HEK293 (cell line): ENCODE results near the gene SLC25A42.

Experiments
- CTCF ChIA-PET: fragments of 350-600 bp; formaldehyde crosslinking; extraction: SDS; loops from one replicate; lab custom pipeline; 2021; ENCODE audit warnings: antibody characterized with exemption; lab: Yijun Ruan, JAX
- POLR2A ChIA-PET: fragments of 300-600 bp; formaldehyde crosslinking; extraction: SDS; loops from one replicate; lab custom pipeline; 2020; ENCODE audit warnings: antibody characterized with exemption, inconsistent platforms; lab: Yijun Ruan, JAX
- H3K27ac ChIP-seq: fragments of 200-500 bp; sonication (Bioruptor generic); 2 replicates; pipeline ENCODE4 v1.5.1; 2014; ENCODE audit warnings: low read depth, low read length, control low read depth, inconsistent platforms; ENCODE audit errors: extremely low read depth
- H3K36me3 ChIP-seq, 2 experiments: fragments of 200-500 bp in 1 of 2; sonication (Bioruptor generic) in 1 of 2; 1 replicate in 1 of 2; 2 replicates in 1 of 2; pipeline ENCODE4 v1.5.1; 2014 to 2017; ENCODE audit warnings: inconsistent platforms in 2 of 2, low read length in 2 of 2; ENCODE audit not compliant: control insufficient read depth in 2 of 2, insufficient read depth in 1 of 2
- H3K4me1 ChIP-seq: fragments of 200-500 bp; sonication (Bioruptor generic); 2 replicates; pipeline ENCODE4 v1.5.1; 2014; ENCODE audit warnings: mild to moderate bottlenecking, low read length, inconsistent platforms; ENCODE audit not compliant: control insufficient read depth, insufficient read depth
- H3K4me3 ChIP-seq: 2 replicates; pipeline ENCODE4 v1.5.1; 2011; ENCODE audit warnings: low read depth, mild to moderate bottlenecking, control low read depth, low read length, moderate library complexity
- H3K9me3 ChIP-seq: fragments of 200-500 bp; sonication (Bioruptor generic); 2 replicates; pipeline ENCODE4 v1.5.1; 2014; ENCODE audit warnings: low read depth, low read length, inconsistent platforms; ENCODE audit not compliant: control insufficient read depth, insufficient read depth
- GFI1B ChIP-seq: fragments of 450-650 bp; formaldehyde crosslinking; IDR thresholded peaks from 2 replicates; pipeline ENCODE4 v1.5.1; 2016; ENCODE audit warnings: missing biosample characterization, missing genetic modification characterization
- GLI2 ChIP-seq: fragments of 450-650 bp; formaldehyde crosslinking; IDR thresholded peaks from 2 replicates; pipeline ENCODE4; 2017; ENCODE audit warnings: missing biosample characterization, missing genetic modification characterization, low read depth, borderline replicate concordance
- GLI4 ChIP-seq: fragments of 450-650 bp; formaldehyde crosslinking; IDR thresholded peaks from 2 replicates; pipeline ENCODE4 v1.5.1; 2016; ENCODE audit warnings: missing biosample characterization, missing genetic modification characterization
- HOXA7 ChIP-seq: sonication (generic); formaldehyde crosslinking; IDR thresholded peaks from 2 replicates; pipeline ENCODE4 v1.8.1; 2022; ENCODE audit warnings: missing genetic modification reagents, borderline replicate concordance
- SP2 ChIP-seq: fragments of 450-650 bp; formaldehyde crosslinking; IDR thresholded peaks from 2 replicates; pipeline ENCODE4 v1.5.1; 2016; ENCODE audit warnings: missing biosample characterization, missing genetic modification characterization
- ZFP69B ChIP-seq: fragments of 450-650 bp; formaldehyde crosslinking; IDR thresholded peaks from 2 replicates; pipeline ENCODE4 v1.5.1; 2016; ENCODE audit warnings: missing biosample characterization, missing genetic modification characterization
- ZIC2 ChIP-seq: fragments of 450-650 bp; formaldehyde crosslinking; IDR thresholded peaks from 2 replicates; pipeline ENCODE4 v1.5.1; 2016; ENCODE audit warnings: missing biosample characterization, missing genetic modification characterization
- ZNF112 ChIP-seq: fragments of 450-650 bp; formaldehyde crosslinking; IDR thresholded peaks from 2 replicates; pipeline ENCODE4 v1.5.0; 2017; ENCODE audit warnings: missing biosample characterization, missing genetic modification characterization
- ZNF174 ChIP-seq: fragments of 450-650 bp; formaldehyde crosslinking; IDR thresholded peaks from 2 replicates; pipeline ENCODE4 v1.5.0; 2017; ENCODE audit warnings: missing biosample characterization, mild to moderate bottlenecking, missing genetic modification characterization
- ZNF18 ChIP-seq: fragments of 450-650 bp; formaldehyde crosslinking; IDR thresholded peaks from 2 replicates; pipeline ENCODE4 v1.5.1; 2016; ENCODE audit warnings: missing biosample characterization, missing genetic modification characterization
- ZNF202 ChIP-seq: fragments of 450-650 bp; formaldehyde crosslinking; IDR thresholded peaks from 2 replicates; pipeline ENCODE4 v1.5.1; 2016; ENCODE audit warnings: missing biosample characterization, missing genetic modification characterization, borderline replicate concordance
- ZNF211 ChIP-seq: fragments of 450-650 bp; formaldehyde crosslinking; IDR thresholded peaks from 2 replicates; pipeline ENCODE4 v1.5.1; 2016; ENCODE audit warnings: low read depth, missing biosample characterization, missing genetic modification characterization
- ZNF302 ChIP-seq: fragments of 450-650 bp; formaldehyde crosslinking; IDR thresholded peaks from 2 replicates; pipeline ENCODE4 v1.5.1; 2016; ENCODE audit warnings: missing biosample characterization, missing genetic modification characterization, low read depth
- ZNF362 ChIP-seq: fragments of 450-650 bp; formaldehyde crosslinking; IDR thresholded peaks from 2 replicates; pipeline ENCODE4 v1.5.1; 2016; ENCODE audit warnings: missing biosample characterization, missing genetic modification characterization
- ZNF391 ChIP-seq: fragments of 450-650 bp; formaldehyde crosslinking; IDR thresholded peaks from 2 replicates; pipeline ENCODE4 v1.5.1; 2016; ENCODE audit warnings: low read depth, missing biosample characterization, missing genetic modification characterization, borderline replicate concordance
- ZNF501 ChIP-seq: fragments of 450-650 bp; formaldehyde crosslinking; IDR thresholded peaks from 2 replicates; pipeline ENCODE4 v1.5.1; 2016; ENCODE audit warnings: missing biosample characterization, missing genetic modification characterization
- ZNF521 ChIP-seq: fragments of 450-650 bp; formaldehyde crosslinking; IDR thresholded peaks from 2 replicates; pipeline ENCODE4 v1.5.1; 2017; ENCODE audit warnings: missing biosample characterization, mild to moderate bottlenecking, missing genetic modification characterization
- ZNF585B ChIP-seq: fragments of 450-650 bp; formaldehyde crosslinking; IDR thresholded peaks from 2 replicates; pipeline ENCODE4 v1.5.1; 2016; ENCODE audit warnings: missing biosample characterization, missing genetic modification characterization
- ZNF626 ChIP-seq: fragments of 450-650 bp; sonication (Bioruptor Pico); formaldehyde crosslinking; IDR thresholded peaks from 2 replicates; pipeline ENCODE4 v1.5.1; 2018; ENCODE audit warnings: missing biosample characterization, missing genetic modification characterization, inconsistent platforms
- ZSCAN4 ChIP-seq: fragments of 450-650 bp; formaldehyde crosslinking; IDR thresholded peaks from 2 replicates; pipeline ENCODE4 v1.5.1; 2017; ENCODE audit warnings: missing biosample characterization, missing genetic modification characterization
- TF ChIP-seq, protein P1 (sequence below): fragments of 450-650 bp; formaldehyde crosslinking; IDR thresholded peaks from 2 replicates; pipeline ENCODE4 v1.5.1; 2017; ENCODE audit warnings: missing biosample characterization, mild to moderate bottlenecking, missing genetic modification characterization, moderate library complexity

Gene SLC25A42

GRCh38 chr19:19151418-19151817, 87.6 kb downstream of the SLC25A42 start (continued):
- TF ChIP-seq, protein P1, sequence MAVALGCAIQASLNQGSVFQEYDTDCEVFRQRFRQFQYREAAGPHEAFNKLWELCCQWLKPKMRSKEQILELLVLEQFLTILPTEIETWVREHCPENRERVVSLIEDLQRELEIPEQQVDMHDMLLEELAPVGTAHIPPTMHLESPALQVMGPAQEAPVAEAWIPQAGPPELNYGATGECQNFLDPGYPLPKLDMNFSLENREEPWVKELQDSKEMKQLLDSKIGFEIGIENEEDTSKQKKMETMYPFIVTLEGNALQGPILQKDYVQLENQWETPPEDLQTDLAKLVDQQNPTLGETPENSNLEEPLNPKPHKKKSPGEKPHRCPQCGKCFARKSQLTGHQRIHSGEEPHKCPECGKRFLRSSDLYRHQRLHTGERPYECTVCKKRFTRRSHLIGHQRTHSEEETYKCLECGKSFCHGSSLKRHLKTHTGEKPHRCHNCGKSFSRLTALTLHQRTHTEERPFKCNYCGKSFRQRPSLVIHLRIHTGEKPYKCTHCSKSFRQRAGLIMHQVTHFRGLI (tag by site-specific recombination), result no peak
- no peak for TF ChIP-seq SP2 (tag by site-specific recombination)
- TF ChIP-seq GFI1B (tag by site-specific recombination), result no peak
- TF ChIP-seq ZNF18 (tag by site-specific recombination), result no peak
- TF ChIP-seq ZNF585B (tag by site-specific recombination), result no peak
- TF ChIP-seq HOXA7, result no peak
- TF ChIP-seq ZIC2, result no peak
- no peak for TF ChIP-seq ZNF501 (tag by site-specific recombination)
- TF ChIP-seq ZFP69B (tag by site-specific recombination), result no peak
- no peak for TF ChIP-seq ZNF211 (tag by site-specific recombination)
- TF ChIP-seq ZNF391 (tag by site-specific recombination), result no peak
- TF ChIP-seq ZNF626 (tag by site-specific recombination), result no peak

DNA sequence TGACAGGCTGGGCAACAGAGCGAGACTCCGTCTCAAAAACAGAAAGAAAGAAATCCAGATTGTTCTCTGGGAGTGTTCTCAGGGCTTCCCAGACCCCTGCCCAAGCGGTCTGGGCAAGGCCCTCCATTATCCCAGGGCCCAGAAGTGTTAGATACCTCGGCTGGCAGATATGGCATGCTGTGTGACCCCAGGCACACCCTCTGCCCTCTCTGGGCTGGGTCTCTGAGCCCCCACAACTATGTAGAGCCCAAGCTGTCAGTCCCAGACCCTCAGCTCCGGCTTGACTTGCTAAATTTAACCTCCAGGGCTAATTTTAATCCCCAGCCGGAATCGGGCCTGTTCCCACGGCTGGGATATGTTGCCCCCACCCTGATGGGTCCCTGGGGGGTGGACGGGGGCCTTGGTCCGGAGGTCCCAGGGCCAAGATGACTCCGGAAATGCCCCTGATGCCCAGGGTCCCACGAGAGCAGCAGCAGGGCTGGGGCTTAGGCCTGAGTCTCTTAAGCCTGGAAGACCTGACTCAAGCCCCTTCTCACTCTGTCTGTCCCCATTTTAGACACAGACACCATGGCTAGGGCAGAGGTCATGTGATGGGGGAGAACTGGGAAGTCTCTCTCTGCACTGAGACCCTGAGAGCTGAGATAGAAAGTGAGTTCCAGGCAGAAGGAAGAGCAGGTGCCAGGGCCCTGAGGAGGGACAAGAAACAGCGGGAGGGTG, 89.0 kb downstream of the SLC25A42 start:
- Histone ChIP-seq H3K4me3 (no peak overlapping the region), H3K9me3 (no peaks in the 10 kb centered on the region), H3K36me3 (peaks cover 0 to 5% of the 10 kb centered on the region in 2 experiments; a peak in 2 of 3 replicates), H3K4me1 (no peaks in the 10 kb centered on the region), H3K27ac (no peak overlapping the region)
- ChIA-PET CTCF (interaction anchor here (1.1 to 1.6 kb wide), 2 partner anchors 13 to 22 kb away, joined by 6 to 7 read pairs; no protein-coding TSS in a partner anchor), POLR2A (no interaction called here)
- TF ChIP-seq ZNF202 (tag by site-specific recombination) (no peak), ZNF362 (no peak), ZNF174 (tag by site-specific recombination) (no peak), GLI4 (no peak), ZNF302 (tag by site-specific recombination) (no peak), GLI2 (tag by site-specific recombination) (no peak), ZNF112 (tag by site-specific recombination) (no peak), ZNF521 (no peak), ZSCAN4 (tag by site-specific recombination) (no peak)
